HG02763 (cell line): ENCODE data around the gene TPRKB.
A peak's percentile ranks its signal among the peaks of the same experiment; 100 is the strongest.
"Not testable (repeated sequence)": the region's sequence is repeated elsewhere in the genome, so short reads cannot be mapped to it uniquely, and the experiment has no call there.

Source experiments
- ATAC-seq: cut with Tn5 transposase; IDR thresholded peaks from one replicate; pipeline ENCODE4 v1.9.1; 2021; ENCODE audit warnings: mild to moderate bottlenecking, moderate library complexity; ENCODE audit not compliant: unreplicated experiment

TPRKB gene

GRCh38 chr2:73740767-73741166 is 3.6 kb upstream of the TPRKB start:
- ATAC-seq, result no peak

GRCh38 chr2:73739101-73739500 is 2.0 kb upstream of the TPRKB start:
- no peak for ATAC-seq

GRCh38 chr2:73736378-73736777 is 767 bp downstream of the TPRKB start:
- ATAC-seq, result peak; percentile 6

GRCh38 chr2:73730810-73731209 is 6.3 kb downstream of the TPRKB start:
- ATAC-seq, result no peak

GRCh38 chr2:73728711-73729110 is 8.4 kb downstream of the TPRKB start:
- no peak for ATAC-seq

GRCh38 chr2:73728043-73728442 is 9.1 kb downstream of the TPRKB start:
- no peak for ATAC-seq

GRCh38 chr2:73726657-73727056 is 10.5 kb downstream of the TPRKB start:
- ATAC-seq, result not testable (repeated sequence)

- ATAC-seq, result no peak
These were observed 18.1 kb downstream of the TPRKB start for GRCh38 chr2:73718851-73719621.

GRCh38 chr2:73718421-73718820 is 18.7 kb downstream of the TPRKB start:
- ATAC-seq, result no peak

GRCh38 chr2:73717695-73718094 is 19.4 kb downstream of the TPRKB start:
- not testable (repeated sequence) for ATAC-seq

GRCh38 chr2:73717251-73717606 is 19.9 kb downstream of the TPRKB start:
- no peak for ATAC-seq

- ATAC-seq, result no peak
These were observed 20.4 kb downstream of the TPRKB start for GRCh38 chr2:73716543-73717250.

- ATAC-seq, result no peak
These were observed 23.1 kb downstream of the TPRKB start for GRCh38 chr2:73714091-73714490.

GRCh38 chr2:73708527-73708926 is 28.6 kb downstream of the TPRKB start:
- no peak for ATAC-seq

- ATAC-seq, result no peak
These were observed 29.5 kb downstream of the TPRKB start for GRCh38 chr2:73707636-73708035.

- no peak for ATAC-seq
These were observed 30.1 kb downstream of the TPRKB start for GRCh38 chr2:73707058-73707457.

- no peak for ATAC-seq
These were observed 32.1 kb downstream of the TPRKB start for GRCh38 chr2:73705091-73705490.

GRCh38 chr2:73704285-73704684 is 32.9 kb downstream of the TPRKB start:
- no peak for ATAC-seq

- ATAC-seq, result no peak
These were observed 33.5 kb downstream of the TPRKB start for GRCh38 chr2:73703675-73704074.

- ATAC-seq, result not testable (repeated sequence)
These were observed 34.2 kb downstream of the TPRKB start for GRCh38 chr2:73702852-73703493.

- ATAC-seq, result no peak
These were observed 35.0 kb downstream of the TPRKB start for GRCh38 chr2:73701968-73702665.
